Amniotic stem cell (primary cell): ENCODE measurements around the gene PPFIA1.

Experiments
- DNase-seq: peaks from one replicate; lab custom pipeline; 2025; lab: John Stamatoyannopoulos, UW

The PPFIA1 gene

GRCh38 chr11:70298243-70298915 lies 27.9 kb downstream of the PPFIA1 start:
- DNase-seq, result no peak

GRCh38 chr11:70299636-70300035 lies 29.1 kb downstream of the PPFIA1 start:
- DNase-seq, result no peak

DNA sequence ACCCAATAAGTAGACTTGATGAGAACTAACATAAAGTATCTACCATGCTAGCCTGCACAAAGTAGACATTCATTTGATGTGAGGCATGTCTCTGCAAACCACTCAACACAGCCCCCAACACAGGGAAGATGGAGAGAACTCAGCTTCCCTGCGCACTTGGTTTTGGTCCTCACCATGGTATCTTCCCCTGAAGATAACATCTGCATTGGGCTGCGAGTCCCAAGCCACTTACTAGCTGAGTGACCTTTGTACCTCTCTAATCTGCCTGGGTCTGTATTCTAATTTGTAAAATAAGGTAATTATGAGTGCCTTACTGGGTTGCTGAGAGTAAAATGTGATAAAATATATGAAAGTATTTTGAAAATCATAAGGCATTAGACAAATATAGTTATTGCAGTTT lies 30.7 kb downstream of the PPFIA1 start:
- DNase-seq, result no peak

DNA sequence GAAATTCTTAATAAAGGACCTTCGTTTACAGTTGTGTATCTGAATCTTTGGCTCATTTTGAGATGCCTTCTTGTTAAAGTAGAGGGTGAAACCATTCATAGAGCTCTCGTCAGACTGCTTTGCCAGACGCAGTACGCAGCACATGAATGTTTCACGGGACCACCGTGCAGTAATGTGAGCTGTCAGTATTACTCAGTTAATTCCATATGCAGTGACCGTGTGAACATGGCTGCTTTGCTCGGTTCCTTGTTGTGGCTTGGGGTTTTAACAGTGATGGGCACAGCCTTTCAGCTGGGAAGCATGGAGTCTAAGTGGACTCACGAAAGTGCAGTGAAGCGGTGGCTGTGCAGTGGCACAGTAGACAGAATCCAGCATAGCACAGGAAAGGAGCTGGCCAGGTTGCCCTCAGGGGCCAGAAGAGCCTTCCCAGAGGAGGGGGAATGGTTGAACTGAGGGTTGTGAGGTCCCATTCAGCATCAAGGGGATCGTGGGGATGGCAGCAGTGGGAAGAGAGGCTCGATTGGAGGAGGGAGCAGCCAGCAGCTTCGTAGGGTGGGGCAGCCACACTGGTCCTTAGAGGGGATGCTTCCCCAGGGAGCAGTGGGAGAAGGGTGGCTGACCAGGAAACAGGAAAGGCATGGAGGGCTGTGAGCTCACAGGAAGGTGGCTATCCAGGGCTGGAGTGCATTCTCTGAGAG lies 31.4 kb downstream of the PPFIA1 start:
- DNase-seq, result no peak

GRCh38 chr11:70302419-70302752 lies 31.9 kb downstream of the PPFIA1 start:
- DNase-seq, result no peak

DNA sequence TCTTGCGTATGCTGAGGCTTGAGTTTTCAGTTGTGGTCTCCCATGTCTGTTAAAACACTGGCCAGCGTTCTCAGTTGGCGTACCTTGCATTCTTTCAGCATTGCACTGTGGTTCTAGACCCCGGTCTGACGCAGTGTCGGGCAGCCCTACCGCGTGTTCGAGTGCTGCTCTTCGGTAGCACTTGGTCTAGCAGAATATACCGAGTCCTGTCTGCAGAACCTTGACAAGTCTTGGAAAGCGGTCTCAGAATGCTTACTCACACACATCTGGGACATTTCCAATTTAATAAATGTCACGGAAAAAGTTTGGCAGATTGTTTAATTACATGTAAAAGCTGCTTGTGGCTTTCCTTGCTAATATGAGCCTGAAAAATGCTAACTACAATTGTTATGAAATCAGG lies 32.6 kb downstream of the PPFIA1 start:
- no peak for DNase-seq

DNA sequence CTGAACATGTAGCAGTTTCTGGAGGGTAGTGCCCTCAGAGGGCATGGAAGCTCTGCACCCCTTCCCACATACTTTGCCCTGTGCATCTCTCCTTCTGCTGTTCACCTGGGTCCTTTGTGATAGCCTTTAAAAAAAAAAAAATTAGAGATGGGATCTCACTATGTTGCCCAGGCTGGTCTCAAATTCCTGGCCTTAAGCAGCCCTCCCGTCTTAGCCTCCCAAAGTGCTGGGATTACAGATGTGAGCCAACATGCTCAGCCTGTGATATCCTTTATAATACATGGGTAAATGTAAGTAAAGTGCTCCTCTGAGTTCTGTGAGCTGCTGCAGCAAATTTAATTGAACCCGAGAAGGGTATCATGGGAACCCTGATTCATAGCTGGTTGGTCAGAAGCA lies 33.7 kb downstream of the PPFIA1 start:
- DNase-seq, result no peak

DNA sequence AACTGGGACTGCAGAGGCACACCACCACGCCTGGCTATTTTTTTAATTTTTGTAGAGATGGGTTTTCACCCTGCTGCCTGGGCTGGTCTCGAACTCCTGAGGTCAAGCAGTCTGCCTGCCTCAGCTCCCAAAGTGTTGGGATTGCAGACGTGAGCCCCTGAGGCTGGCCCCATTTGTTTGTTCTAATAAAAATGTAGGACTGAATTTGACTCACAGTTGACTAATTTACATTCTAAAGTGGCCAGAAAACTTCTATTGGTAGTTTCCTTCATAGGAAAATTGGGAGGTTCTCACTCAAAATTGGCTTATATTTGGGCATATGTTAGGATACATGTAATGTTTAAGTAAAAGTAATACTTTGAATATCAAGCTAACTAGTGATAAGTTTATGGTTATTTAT lies 35.0 kb downstream of the PPFIA1 start:
- DNase-seq, result no peak

GRCh38 chr11:70306586-70307033 lies 36.1 kb downstream of the PPFIA1 start:
- no peak for DNase-seq

DNA sequence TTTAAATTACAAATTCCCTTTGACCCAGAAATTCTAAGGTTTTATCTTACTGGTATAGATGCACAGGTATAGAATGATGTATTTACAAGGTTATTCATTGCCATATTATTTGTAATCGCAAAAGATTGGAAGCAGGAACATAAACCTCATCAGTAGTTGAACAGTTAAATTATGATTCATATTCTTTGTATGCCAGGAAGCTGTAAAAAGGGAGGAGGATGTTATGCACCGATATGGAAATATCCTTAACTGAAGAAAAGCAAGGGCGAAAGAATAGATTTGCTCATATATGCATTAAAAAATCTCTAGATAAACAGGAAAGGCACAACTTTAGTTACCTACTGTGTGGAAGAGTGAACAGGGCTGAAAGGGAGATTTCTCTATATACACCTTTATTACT lies 36.7 kb downstream of the PPFIA1 start:
- no peak for DNase-seq

DNA sequence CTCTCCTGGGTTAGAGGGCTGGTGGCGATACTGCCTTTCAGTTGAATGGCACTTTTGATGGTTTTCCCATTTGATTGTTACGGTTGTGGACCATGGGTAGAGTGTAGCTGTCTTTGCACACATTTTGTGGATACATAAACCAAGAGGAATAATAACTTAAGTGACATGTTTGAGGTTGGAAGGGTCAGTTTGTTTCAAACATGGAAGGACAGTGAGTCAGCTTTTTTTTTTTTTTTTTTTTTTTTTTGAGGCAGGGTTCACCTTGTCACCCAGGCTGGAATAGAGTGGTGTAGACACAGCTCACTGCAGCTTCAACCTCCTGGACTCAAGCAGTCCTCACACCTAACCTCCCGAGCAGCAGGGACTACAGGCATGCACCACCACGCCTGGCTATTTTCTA lies 41.1 kb downstream of the PPFIA1 start:
- no peak for DNase-seq

GRCh38 chr11:70312401-70313357 lies 42.2 kb downstream of the PPFIA1 start:
- no peak for DNase-seq

- no peak for DNase-seq
These were observed 43.5 kb downstream of the PPFIA1 start for GRCh38 chr11:70313945-70314344.

GRCh38 chr11:70314730-70315129 lies 44.2 kb downstream of the PPFIA1 start:
- no peak for DNase-seq

- no peak for DNase-seq
These were observed 45.2 kb downstream of the PPFIA1 start for GRCh38 chr11:70315716-70316115.

DNA sequence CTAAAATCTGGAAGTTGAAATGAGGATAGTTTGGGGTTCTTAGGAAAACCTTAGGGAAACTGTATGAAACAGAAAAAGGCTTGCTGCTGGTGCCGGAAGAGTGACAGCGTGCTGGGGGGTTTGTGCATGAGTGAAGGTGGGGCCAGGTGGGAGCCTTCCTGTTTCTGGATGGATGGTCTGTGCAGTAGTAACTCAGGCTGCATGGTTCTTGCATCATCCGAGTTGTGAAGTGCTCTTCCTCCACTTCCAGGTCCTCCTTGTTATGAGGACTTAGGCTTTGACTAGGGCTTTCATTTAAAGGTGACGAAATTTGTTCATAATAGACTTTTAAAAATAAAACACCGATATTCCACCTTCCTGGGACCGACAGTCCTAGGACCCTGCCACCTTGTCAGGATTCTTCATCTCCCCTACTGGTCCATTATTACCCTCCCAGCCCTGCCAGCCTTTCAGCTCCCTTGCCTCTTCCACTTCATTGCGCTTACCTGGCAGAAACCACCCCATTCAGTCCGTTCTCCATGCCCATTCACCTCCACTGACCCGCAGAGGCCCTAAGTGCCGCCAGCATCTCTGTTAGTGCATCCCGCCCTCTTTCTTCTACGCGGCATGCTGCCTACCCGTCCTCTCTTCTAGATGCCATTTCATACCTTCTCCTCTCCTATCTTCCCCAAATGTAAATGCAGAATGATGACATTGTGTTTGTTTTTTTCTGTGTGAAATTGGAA lies 47.3 kb downstream of the PPFIA1 start:
- no peak for DNase-seq

- no peak for DNase-seq
These were observed 49.0 kb downstream of the PPFIA1 start for GRCh38 chr11:70319396-70320076.

- no peak for DNase-seq
These were observed 52.2 kb downstream of the PPFIA1 start for GRCh38 chr11:70322666-70323065.

GRCh38 chr11:70323806-70324205 lies 53.3 kb downstream of the PPFIA1 start:
- no peak for DNase-seq

- DNase-seq, result no peak
These were observed 54.1 kb downstream of the PPFIA1 start for GRCh38 chr11:70324376-70325115.

- no peak for DNase-seq
These were observed 55.3 kb downstream of the PPFIA1 start for GRCh38 chr11:70325824-70326223.
